Uterus (tissue), 4 donors: ENCODE data around the gene OPN1MW3. TPM values are rescaled to one million over a fixed set of nuclear protein-coding genes. Genes with fewer than 3 reads are reported as not detected.

Source experiments
- DNase-seq, 2 donors: peaks; one replicate each; pipeline ENCODE4 v3.0.0-alpha.2; 2019 to 2020
- H3K27ac ChIP-seq, 2 donors: fragments of 200-600 bp; sonication (generic); 1 replicate in 1 of 2; 2 replicates in 1 of 2; pipeline ENCODE4 v1.5.1; 2016 to 2018
- H3K27me3 ChIP-seq, 2 donors: fragments of 200-600 bp; sonication (generic); one replicate each; pipeline ENCODE4 v1.5.1; 2018 to 2019; ENCODE audit warnings: control low read depth in 1 of 2
- H3K36me3 ChIP-seq, 2 donors: fragments of 200-600 bp; sonication (generic); one replicate each; pipeline ENCODE4 v1.5.1; 2019; ENCODE audit warnings: control low read depth in 1 of 2
- H3K4me1 ChIP-seq, 2 donors: fragments of 200-600 bp; sonication (generic); one replicate each; pipeline ENCODE4 v1.5.1; 2018 to 2019; ENCODE audit warnings: control low read depth in 1 of 2
- H3K4me3 ChIP-seq, 2 donors: fragments of 200-600 bp; sonication (generic); 1 replicate in 1 of 2; 2 replicates in 1 of 2; pipeline ENCODE4 v1.5.1; 2018 to 2019; ENCODE audit warnings: mild to moderate bottlenecking in 1 of 2
- H3K9me3 ChIP-seq, 2 donors: fragments of 200-600 bp; sonication (generic); one replicate each; pipeline ENCODE4 v1.5.1; 2019; ENCODE audit warnings: control low read depth in 1 of 2
- CTCF ChIP-seq, 4 experiments: fragments of 200-600 bp in 2 of 4; fragments of 450-650 bp in 2 of 4; sonication (generic) in 2 of 4; IDR thresholded peaks; one replicate each; pipeline ENCODE4 v1.5.1; 2016 to 2019; ENCODE audit warnings: antibody characterized with exemption in 4 of 4, mild to moderate bottlenecking in 2 of 4, moderate library complexity in 1 of 4
- POLR2A ChIP-seq, 2 donors: fragments of 450-650 bp; IDR thresholded peaks; one replicate each; pipeline ENCODE4 v1.6.1; 2016; ENCODE audit warnings: antibody characterized with exemption in 2 of 2, mild to moderate bottlenecking in 1 of 2, moderate library complexity in 1 of 2
- intact Hi-C: fragments of 100-400 bp; cut with DNase I; formaldehyde crosslinking; loops from one replicate; pipeline ENCODE4 v1.15.1; 2023; ENCODE audit warnings: low total_unique reads
- total RNA-seq, 4 donors: library from RNA; depleted of rRNA in 3 of 4; stranded (reverse); fragments of >200 nt in 3 of 4; gene quantifications; one replicate each; pipeline versions ENCODE4 v1.1.0 to v1.2.4, GENCODE V29; 2014 to 2023
- donor health status: DM: yes; HTN: yes; CAD: no.

The OPN1MW3 gene
- total RNA-seq, 4 donors from 2014 or later: not detected

DNA sequence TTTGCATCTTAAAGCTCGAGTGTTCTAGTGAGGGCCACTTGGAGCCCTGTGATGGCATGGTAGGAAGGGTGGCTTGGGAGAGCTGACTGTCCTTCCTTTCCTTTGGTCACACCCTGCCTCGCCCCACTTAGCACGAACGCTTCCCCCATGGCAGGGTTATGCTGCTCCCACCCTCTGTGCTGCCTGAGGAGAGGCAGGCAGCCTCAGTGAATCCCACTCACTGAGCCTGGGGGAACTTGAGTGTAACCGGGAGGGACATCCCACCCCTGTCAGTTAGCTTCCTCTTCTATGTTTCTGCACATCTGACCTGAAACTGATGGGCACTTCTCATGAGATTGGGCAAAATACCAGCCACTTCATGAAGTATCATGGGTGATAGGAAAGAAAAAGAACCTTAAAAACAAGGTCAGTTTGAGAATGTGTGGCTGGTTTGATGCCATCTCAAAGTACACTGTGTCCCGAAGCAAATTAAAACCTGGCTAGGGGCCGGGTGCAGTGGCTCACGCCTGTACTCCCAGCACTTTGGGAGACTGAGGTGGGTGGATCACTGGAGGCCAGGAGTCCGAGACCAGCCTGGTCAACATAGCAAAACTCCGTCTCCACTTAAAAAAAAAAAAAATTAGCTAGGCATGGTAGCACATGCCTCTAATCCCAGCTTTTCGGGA, 48.3 kb downstream of the OPN1MW3 start:
- H3K9me3 ChIP-seq: no peaks in the 10 kb centered on the region
- intact Hi-C loops: no loop called here
- H3K27ac ChIP-seq: no peak overlapping the region
- H3K27me3 ChIP-seq: no peaks in the 10 kb centered on the region
- TF ChIP-seq CTCF (IDR thresholded peaks at IDR 0.05) (no peak), POLR2A (IDR thresholded peaks at IDR 0.05) (no peak)
- no peaks in the 10 kb centered on the region for H3K36me3 ChIP-seq
- H3K4me3 ChIP-seq: no peak overlapping the region
- H3K4me1 ChIP-seq: no peaks in the 10 kb centered on the region
- no peak for DNase-seq

DNA sequence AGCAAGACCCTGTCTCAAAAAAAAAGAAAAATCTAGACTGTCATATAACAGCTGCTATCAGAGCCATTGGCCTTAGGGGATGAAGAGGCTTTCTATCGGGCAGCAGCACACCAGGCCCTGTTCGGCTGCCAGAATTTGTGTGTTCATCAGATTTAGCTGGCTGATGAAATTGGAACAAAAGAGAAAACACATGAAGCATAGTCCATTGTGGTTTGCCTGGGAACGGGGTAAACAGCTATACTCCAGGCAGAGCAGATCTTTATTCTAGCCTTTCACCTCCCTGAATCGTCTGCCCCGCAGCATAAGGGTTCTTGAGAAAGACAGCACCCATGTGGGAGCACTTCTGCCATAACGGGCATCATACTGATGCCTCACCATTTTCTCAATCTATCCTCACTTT, 49.8 kb downstream of the OPN1MW3 start:
- intact Hi-C loops: no loop called here
- no peaks in the 10 kb centered on the region for H3K27me3 ChIP-seq

GRCh38 chrX:154308108-154308946, 50.9 kb downstream of the OPN1MW3 start:
- Histone ChIP-seq H3K27ac (no peak overlapping the region), H3K36me3 (no peaks in the 10 kb centered on the region), H3K4me3 (no peak overlapping the region), H3K9me3 (no peaks in the 10 kb centered on the region), H3K4me1 (no peaks in the 10 kb centered on the region), H3K27me3 (no peaks in the 10 kb centered on the region)
- intact Hi-C loops: no loop called here
- TF ChIP-seq CTCF (IDR thresholded peaks at IDR 0.05) (peak; percentile 47 to 71 (median 60)), POLR2A (IDR thresholded peaks at IDR 0.05) (no peak)
- peak; percentile 54 to 57 for DNase-seq

More for the DNA sequence above, 49.8 kb downstream of the OPN1MW3 start:
- H3K36me3 ChIP-seq: no peaks in the 10 kb centered on the region
- H3K9me3 ChIP-seq: no peaks in the 10 kb centered on the region
- TF ChIP-seq POLR2A (IDR thresholded peaks at IDR 0.05): no peak
- TF ChIP-seq CTCF (IDR thresholded peaks at IDR 0.05): no peak
- no peak overlapping the region for H3K27ac ChIP-seq
- DNase-seq: no peak
- H3K4me3 ChIP-seq: no peak overlapping the region
- no peaks in the 10 kb centered on the region for H3K4me1 ChIP-seq

GRCh38 chrX:154309041-154309775, 51.8 kb downstream of the OPN1MW3 start:
- Histone ChIP-seq H3K36me3 (no peaks in the 10 kb centered on the region), H3K4me3 (no peak overlapping the region), H3K9me3 (no peaks in the 10 kb centered on the region), H3K27me3 (no peaks in the 10 kb centered on the region), H3K4me1 (no peaks in the 10 kb centered on the region), H3K27ac (no peak overlapping the region)
- TF ChIP-seq CTCF (IDR thresholded peaks at IDR 0.05): no peak
- no peak for TF ChIP-seq POLR2A (IDR thresholded peaks at IDR 0.05)
- no peak for DNase-seq
- intact Hi-C loops: no loop called here
